ENCODE data around the gene KBTBD4. TPM values are rescaled to one million over a fixed set of nuclear protein-coding genes. Genes with fewer than 3 reads are reported as not detected.

KBTBD4 gene
- total RNA-seq, 2 experiments from 2014 or later = 17.7 to 19.0 TPM

- no peaks in the 10 kb centered on the region for H3K4me1 Mint-ChIP-seq
- H3K36me3 Mint-ChIP-seq = no peaks in the 10 kb centered on the region
- no peaks in the 10 kb centered on the region for H3K9me3 Mint-ChIP-seq (ENCODE audit: low read depth)
- H3K4me3 Mint-ChIP-seq = no peak overlapping the region
- CTCF ChIA-PET = no interaction called here
- no peak for ATAC-seq
- DNase-seq = no peak
- H3K27ac Mint-ChIP-seq = no peak overlapping the region
- H3K27me3 Mint-ChIP-seq = peaks cover 12% of the 10 kb centered on the region
These were observed 21.1 kb upstream of the KBTBD4 start for GRCh38 chr11:47599902-47600301.

DNA sequence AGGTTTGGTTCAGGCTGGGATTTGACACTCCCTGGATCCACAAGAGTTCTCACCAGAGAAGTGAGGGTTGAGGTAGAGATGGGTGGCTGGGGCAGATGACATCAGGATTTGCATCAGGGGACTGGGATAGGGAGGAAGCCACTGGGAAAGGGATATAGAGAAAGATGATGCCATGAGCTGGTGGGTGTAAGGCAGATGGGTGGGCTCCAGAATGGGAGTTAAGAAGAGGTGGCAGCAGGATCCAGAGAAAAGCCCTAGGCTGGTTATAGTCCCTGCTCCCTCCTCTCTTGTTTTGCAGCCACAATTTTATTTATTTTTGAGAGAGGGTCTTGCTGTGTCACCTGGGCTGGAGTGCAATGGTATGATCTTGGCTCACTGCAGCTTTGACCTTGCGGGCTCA, 17.2 kb upstream of the KBTBD4 start:
- Mint-ChIP-seq H3K4me3 (no peak overlapping the region), H3K4me1 (peaks cover 24% of the 10 kb centered on the region), H3K27ac (no peak overlapping the region), H3K27me3 (peaks cover 37% of the 10 kb centered on the region), H3K36me3 (no peaks in the 10 kb centered on the region), H3K9me3 (ENCODE audit: low read depth) (no peaks in the 10 kb centered on the region)
- CTCF ChIA-PET = no interaction called here
- ATAC-seq (no peak), DNase-seq (no peak)

GRCh38 chr11:47595029-47595428, 16.3 kb upstream of the KBTBD4 start:
- no peak for DNase-seq
- CTCF ChIA-PET = no interaction called here
- Mint-ChIP-seq H3K4me3 (no peak overlapping the region), H3K4me1 (peaks cover 25% of the 10 kb centered on the region), H3K27me3 (peaks cover 37% of the 10 kb centered on the region), H3K36me3 (no peaks in the 10 kb centered on the region), H3K9me3 (ENCODE audit: low read depth) (no peaks in the 10 kb centered on the region), H3K27ac (no peak overlapping the region)
- ATAC-seq = peak; percentile 32

DNA sequence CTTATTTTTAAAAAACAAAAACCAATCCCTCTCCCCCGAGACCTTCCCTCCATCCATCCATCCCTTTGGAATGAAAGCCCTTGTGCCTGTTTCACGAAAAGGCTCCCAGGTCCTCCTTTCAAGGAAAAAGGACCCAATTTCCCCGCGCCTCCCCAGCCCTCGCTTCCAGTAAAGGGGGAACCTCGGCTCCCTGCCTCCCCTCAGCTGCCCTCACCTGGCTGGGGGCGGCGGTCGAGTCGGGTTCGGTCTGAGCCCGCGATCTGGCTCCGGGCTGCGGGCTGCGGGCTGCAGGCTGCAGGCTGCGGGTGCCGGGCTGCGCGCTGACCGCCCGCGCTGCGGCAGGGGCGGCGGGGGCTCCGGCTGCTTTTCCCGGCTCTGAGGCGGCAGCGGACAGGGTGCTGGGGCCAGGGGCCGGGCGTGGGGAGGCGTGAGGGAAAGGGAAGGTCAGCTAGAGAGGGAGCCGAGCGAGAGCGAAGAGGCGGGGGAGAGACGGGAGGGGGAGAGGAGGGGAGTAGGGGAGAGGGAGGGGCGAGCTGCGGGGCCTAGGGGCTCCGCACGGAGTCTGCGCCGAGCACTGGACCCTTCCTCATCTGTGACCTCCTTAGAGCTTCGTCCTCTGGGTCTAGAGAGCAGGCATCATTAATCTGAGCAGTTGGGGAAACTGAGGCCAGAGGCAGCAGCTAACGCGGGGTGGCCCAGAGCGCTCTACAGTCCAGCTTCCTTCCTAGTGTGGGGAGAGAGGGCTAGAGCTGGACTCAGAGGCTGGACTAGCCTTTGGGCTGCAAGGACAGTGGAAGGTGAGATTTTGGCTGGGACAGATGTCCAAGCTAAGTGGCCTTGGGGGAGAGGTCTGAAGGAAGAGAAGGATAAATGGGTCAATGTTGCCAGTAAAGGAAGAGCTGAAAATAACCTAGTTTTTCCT, 15.4 kb upstream of the KBTBD4 start, which contains the start of gene C1QTNF4:
TSS of gene C1QTNF4 (minus strand) at position 478 of the 922 bp plus-strand sequence. CDS start 3,601 bp downstream, outside the sequence.
- ATAC-seq = no peak
- CTCF ChIA-PET = no interaction called here
- no peaks in the 10 kb centered on the region for H3K36me3 Mint-ChIP-seq
- peaks cover 25% of the 10 kb centered on the region for H3K4me1 Mint-ChIP-seq
- no peak within 1 kb of the TSS for H3K27ac Mint-ChIP-seq
- peaks cover 37% of the 10 kb centered on the region for H3K27me3 Mint-ChIP-seq
- H3K9me3 Mint-ChIP-seq (ENCODE audit: low read depth) = no peaks in the 10 kb centered on the region
- no peak for DNase-seq
- H3K4me3 Mint-ChIP-seq = no peak within 1 kb of the TSS

GRCh38 chr11:47593492-47593933, 14.7 kb upstream of the KBTBD4 start:
- no peak overlapping the region for H3K4me3 Mint-ChIP-seq
- no peaks in the 10 kb centered on the region for H3K36me3 Mint-ChIP-seq
- CTCF ChIA-PET = no interaction called here
- peaks cover 25% of the 10 kb centered on the region for H3K4me1 Mint-ChIP-seq
- no peak for ATAC-seq
- H3K27me3 Mint-ChIP-seq = peaks cover 37% of the 10 kb centered on the region
- H3K27ac Mint-ChIP-seq = no peak overlapping the region
- no peaks in the 10 kb centered on the region for H3K9me3 Mint-ChIP-seq (ENCODE audit: low read depth)
- DNase-seq = no peak

GRCh38 chr11:47592970-47593369, 14.2 kb upstream of the KBTBD4 start:
- H3K9me3 Mint-ChIP-seq (ENCODE audit: low read depth) = no peaks in the 10 kb centered on the region
- ATAC-seq (no peak), DNase-seq (no peak)
- peaks cover 25% of the 10 kb centered on the region for H3K4me1 Mint-ChIP-seq
- H3K27me3 Mint-ChIP-seq = peaks cover 37% of the 10 kb centered on the region
- no peak overlapping the region for H3K27ac Mint-ChIP-seq
- H3K4me3 Mint-ChIP-seq = no peak overlapping the region
- CTCF ChIA-PET = no interaction called here
- H3K36me3 Mint-ChIP-seq = no peaks in the 10 kb centered on the region

- H3K27me3 Mint-ChIP-seq = peaks cover 37% of the 10 kb centered on the region
- ATAC-seq = no peak
- CTCF ChIA-PET = no interaction called here
These were observed 13.5 kb upstream of the KBTBD4 start for GRCh38 chr11:47592251-47592650.

GRCh38 chr11:47591764-47592163, 13.0 kb upstream of the KBTBD4 start:
- H3K36me3 Mint-ChIP-seq = no peaks in the 10 kb centered on the region
- H3K9me3 Mint-ChIP-seq (ENCODE audit: low read depth) = no peaks in the 10 kb centered on the region
- no peak overlapping the region for H3K4me3 Mint-ChIP-seq
- peaks cover 26% of the 10 kb centered on the region for H3K4me1 Mint-ChIP-seq
- no peak for DNase-seq
- H3K27ac Mint-ChIP-seq = peak overlapping the region; percentile 19
- ATAC-seq = no peak
- peaks cover 37% of the 10 kb centered on the region for H3K27me3 Mint-ChIP-seq
- CTCF ChIA-PET = interaction anchor here (0.6 kb wide), 1 partner anchor 386 kb away, joined by 3 read pairs; no protein-coding TSS in a partner anchor

More at GRCh38 chr11:47592251-47592650, 13.5 kb upstream of the KBTBD4 start:
- Mint-ChIP-seq H3K27ac (peak overlapping the region; percentile 19), H3K4me3 (no peak overlapping the region), H3K36me3 (no peaks in the 10 kb centered on the region), H3K4me1 (peaks cover 25% of the 10 kb centered on the region), H3K9me3 (ENCODE audit: low read depth) (no peaks in the 10 kb centered on the region)
- DNase-seq = no peak

DNA sequence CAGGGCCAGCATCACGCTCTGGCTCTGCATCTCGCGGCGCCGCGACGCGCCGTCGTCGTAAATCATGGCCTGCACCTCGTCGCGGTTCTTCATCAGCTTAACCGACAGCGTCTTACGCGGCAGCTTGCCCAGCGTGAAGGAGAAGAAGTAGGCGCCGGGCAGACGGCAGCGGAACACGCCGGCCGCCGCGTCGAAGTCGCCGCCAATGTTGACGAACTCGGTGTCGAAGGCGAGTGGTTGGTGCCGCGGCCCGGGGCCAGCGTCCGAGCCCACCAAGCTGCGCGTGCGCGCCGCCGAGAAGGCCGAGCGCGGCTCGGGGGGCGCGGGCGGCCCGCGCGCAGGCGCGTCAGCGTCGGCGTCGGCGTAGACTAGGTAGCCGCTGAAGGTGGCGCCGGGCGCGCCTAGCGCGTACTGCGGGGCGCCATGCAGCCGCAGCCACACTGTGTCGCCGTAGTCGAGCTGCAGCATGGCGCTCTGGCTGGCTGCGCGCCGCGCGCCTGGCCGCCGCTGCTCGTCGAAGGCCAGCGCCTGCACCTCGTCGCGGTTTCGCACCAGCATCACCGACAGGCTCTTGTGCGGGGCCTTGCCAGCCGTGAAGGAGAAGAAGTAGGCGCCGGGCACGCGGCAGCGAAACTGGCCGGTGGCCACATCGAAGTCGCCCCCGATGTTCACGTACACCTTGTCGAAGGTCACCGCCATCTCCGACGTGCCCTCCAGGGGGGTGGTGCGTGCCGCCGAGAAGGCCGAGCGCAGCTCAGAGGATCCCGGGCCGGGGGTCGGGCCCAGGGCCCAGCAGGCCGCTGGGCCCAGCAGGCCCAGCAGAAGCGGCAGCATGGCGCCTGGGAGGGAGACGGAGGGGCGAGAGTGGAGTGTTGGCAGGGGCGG, 11.4 kb upstream of the KBTBD4 start:
- Mint-ChIP-seq H3K4me1 (peaks cover 29% of the 10 kb centered on the region), H3K36me3 (no peaks in the 10 kb centered on the region), H3K4me3 (no peak overlapping the region), H3K9me3 (ENCODE audit: low read depth) (no peaks in the 10 kb centered on the region), H3K27me3 (peaks cover 28% of the 10 kb centered on the region), H3K27ac (no peak overlapping the region)
- DNase-seq = no peak
- CTCF ChIA-PET = no interaction called here
- no peak for ATAC-seq

- CTCF ChIA-PET = no interaction called here
- Mint-ChIP-seq H3K9me3 (ENCODE audit: low read depth) (no peaks in the 10 kb centered on the region), H3K27ac (no peak overlapping the region), H3K4me3 (no peak overlapping the region), H3K36me3 (no peaks in the 10 kb centered on the region), H3K4me1 (peaks cover 29% of the 10 kb centered on the region), H3K27me3 (peaks cover 22% of the 10 kb centered on the region)
- ATAC-seq = no peak
- DNase-seq = no peak
These were observed 10.8 kb upstream of the KBTBD4 start for GRCh38 chr11:47589584-47589976.

GRCh38 chr11:47589118-47589517, 10.3 kb upstream of the KBTBD4 start:
- DNase-seq (no peak), ATAC-seq (no peak)
- Mint-ChIP-seq H3K4me1 (peaks cover 29% of the 10 kb centered on the region), H3K27me3 (peaks cover 18% of the 10 kb centered on the region), H3K36me3 (peaks cover 4% of the 10 kb centered on the region), H3K9me3 (ENCODE audit: low read depth) (no peaks in the 10 kb centered on the region), H3K27ac (no peak overlapping the region), H3K4me3 (no peak overlapping the region)
- CTCF ChIA-PET = no interaction called here

DNA sequence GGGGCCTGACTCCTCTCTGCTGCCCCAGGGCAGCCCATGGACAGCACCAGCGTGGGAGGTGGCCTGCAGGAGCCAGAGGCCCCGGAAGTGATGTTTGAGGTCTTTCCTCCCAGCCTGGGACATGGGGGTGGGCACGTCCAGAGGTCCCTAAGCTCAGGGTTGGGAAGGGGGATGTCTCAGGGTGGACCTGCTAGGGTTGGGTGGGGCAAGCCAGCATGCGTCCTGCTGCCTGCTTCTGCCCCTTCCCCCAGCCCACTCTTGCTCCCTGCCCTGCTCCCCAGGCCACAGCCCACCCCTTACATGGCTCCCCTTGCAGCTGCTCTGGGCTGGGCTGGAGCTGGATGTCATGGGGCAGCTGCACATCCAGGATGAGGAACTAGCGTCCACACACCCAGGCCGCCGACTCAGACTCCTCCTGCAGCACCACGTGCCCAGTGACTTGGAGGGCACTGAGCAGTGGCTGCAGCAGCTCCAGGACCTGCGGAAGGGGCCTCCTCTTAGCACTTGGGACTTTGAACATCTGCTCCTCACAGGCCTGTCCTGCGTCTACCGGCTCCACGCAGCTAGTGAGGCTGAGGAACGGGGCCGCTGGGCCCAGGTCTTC, 9.1 kb upstream of the KBTBD4 start:
- Mint-ChIP-seq H3K4me3 (no peak overlapping the region), H3K36me3 (peaks cover 10% of the 10 kb centered on the region), H3K4me1 (peaks cover 24% of the 10 kb centered on the region), H3K9me3 (ENCODE audit: low read depth) (no peaks in the 10 kb centered on the region), H3K27ac (no peak overlapping the region), H3K27me3 (peaks cover 7% of the 10 kb centered on the region)
- CTCF ChIA-PET = no interaction called here
- DNase-seq = no peak
- no peak for ATAC-seq

DNA sequence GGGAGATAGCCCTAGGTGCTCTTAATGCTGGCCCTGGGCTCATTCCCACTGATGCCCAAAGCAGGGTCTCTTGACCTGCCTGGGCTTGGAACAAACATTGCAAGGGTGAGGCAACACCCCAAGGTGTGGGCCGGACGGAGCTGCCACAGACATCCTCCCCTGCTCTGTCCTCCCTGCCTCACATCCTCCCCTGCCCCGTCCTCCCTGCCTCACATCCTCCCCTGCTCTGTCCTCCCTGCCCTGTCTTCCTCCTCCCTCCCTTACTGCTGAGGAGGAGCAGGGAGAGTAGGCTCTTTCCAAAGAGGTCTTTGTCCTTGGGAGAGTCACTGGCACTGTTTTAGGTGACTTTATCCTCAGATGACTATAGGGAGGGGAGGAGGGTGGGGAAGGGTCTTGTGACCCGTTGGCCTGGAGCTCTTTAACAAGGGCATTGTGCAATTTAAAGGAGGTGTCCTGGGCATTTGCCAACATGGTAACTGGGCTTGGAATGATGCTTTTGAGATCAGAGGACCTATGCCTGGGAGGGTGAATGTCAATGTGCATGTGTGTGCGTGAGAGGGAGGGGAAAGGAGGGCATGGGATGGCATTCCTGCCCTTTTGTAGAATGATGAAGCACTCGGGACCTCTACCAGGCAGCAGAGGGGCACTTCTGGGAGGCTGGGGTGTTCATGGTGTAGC, 8.4 kb upstream of the KBTBD4 start:
- peaks cover 14% of the 10 kb centered on the region for H3K36me3 Mint-ChIP-seq
- H3K9me3 Mint-ChIP-seq (ENCODE audit: low read depth) = no peaks in the 10 kb centered on the region
- no peak overlapping the region for H3K4me3 Mint-ChIP-seq
- CTCF ChIA-PET = interaction anchor here (1.0 kb wide), 1 partner anchor 30 kb away, joined by 3 read pairs; no protein-coding TSS in a partner anchor
- H3K27ac Mint-ChIP-seq = no peak overlapping the region
- ATAC-seq = no peak
- H3K4me1 Mint-ChIP-seq = peaks cover 18% of the 10 kb centered on the region
- H3K27me3 Mint-ChIP-seq = peaks cover under 1% of the 10 kb centered on the region
- DNase-seq = no peak
